Prostate gland (tissue), 2 donors: Measurements from ENCODE around the gene UGT1A10.

Experiments used
- CTCF ChIP-seq, 4 experiments: fragments of 200-600 bp in 2 of 4; fragments of 450-650 bp in 2 of 4; sonication (generic) in 2 of 4; IDR thresholded peaks; 1 replicate in 3 of 4; 2 replicates in 1 of 4; pipeline ENCODE4 v1.5.1; 2016 to 2019; ENCODE audit warnings: antibody characterized with exemption in 4 of 4, mild to moderate bottlenecking in 2 of 4, moderate library complexity in 2 of 4
- POLR2AphosphoS5 ChIP-seq: sonication (generic); formaldehyde crosslinking; IDR thresholded peaks from one replicate; pipeline ENCODE4 v1.6.1; 2017; ENCODE audit warnings: antibody characterized with exemption

- TF ChIP-seq POLR2AphosphoS5 (no peak), CTCF (IDR thresholded peaks at IDR 0.05) (no peak)
Measured at GRCh38 chr2:233605680-233606079, 30.6 kb upstream of the UGT1A10 start.
